ENCODE data around the gene ETV4.

GRCh38 chr17:43576563-43577229 is 30.6 kb upstream of the ETV4 start:
- TF ChIP-seq EP300 (IDR thresholded peaks at IDR 0.05) (no peak), POLR2A (IDR thresholded peaks at IDR 0.05) (no peak)

Measured in sigmoid colon (tissue), 4 donors.